OCI-LY1 (cell line): Measurements from ENCODE around the gene RALGPS1.

Experiments used
- EZH2 ChIP-seq: fragments of 200-600 bp; sonication (generic), shearing (Covaris generic); IDR thresholded peaks from 2 replicates; pipeline ENCODE4 v1.8.0; 2017; ENCODE audit warnings: borderline replicate concordance, mixed run types, mild to moderate bottlenecking, antibody characterized with exemption, low read length, moderate library complexity, mixed read lengths
- TF ChIP-seq, protein P1 (sequence below): fragments of 200-600 bp; sonication (generic), shearing (Covaris generic); IDR thresholded peaks from 2 replicates; pipeline ENCODE4 v1.5.1; 2017; ENCODE audit warnings: mild to moderate bottlenecking, antibody characterized with exemption, low read length, moderate library complexity, mixed read lengths

- TF ChIP-seq, protein P1, sequence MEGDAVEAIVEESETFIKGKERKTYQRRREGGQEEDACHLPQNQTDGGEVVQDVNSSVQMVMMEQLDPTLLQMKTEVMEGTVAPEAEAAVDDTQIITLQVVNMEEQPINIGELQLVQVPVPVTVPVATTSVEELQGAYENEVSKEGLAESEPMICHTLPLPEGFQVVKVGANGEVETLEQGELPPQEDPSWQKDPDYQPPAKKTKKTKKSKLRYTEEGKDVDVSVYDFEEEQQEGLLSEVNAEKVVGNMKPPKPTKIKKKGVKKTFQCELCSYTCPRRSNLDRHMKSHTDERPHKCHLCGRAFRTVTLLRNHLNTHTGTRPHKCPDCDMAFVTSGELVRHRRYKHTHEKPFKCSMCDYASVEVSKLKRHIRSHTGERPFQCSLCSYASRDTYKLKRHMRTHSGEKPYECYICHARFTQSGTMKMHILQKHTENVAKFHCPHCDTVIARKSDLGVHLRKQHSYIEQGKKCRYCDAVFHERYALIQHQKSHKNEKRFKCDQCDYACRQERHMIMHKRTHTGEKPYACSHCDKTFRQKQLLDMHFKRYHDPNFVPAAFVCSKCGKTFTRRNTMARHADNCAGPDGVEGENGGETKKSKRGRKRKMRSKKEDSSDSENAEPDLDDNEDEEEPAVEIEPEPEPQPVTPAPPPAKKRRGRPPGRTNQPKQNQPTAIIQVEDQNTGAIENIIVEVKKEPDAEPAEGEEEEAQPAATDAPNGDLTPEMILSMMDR, result no peak
- no peak for TF ChIP-seq EZH2
These were observed 124.9 kb downstream of the RALGPS1 start for GRCh38 chr9:127039492-127039891.
